HG03571 (cell line): Measurements from ENCODE around the gene TBC1D20.

ENCODE experiments used
- ATAC-seq: cut with Tn5 transposase; IDR thresholded peaks from one replicate; pipeline ENCODE4 v1.9.1; 2021; ENCODE audit not compliant: unreplicated experiment

Gene TBC1D20

GRCh38 chr20:420721-421574 is 41.4 kb downstream of the TBC1D20 start:
- no peak for ATAC-seq

GRCh38 chr20:420166-420620 is 42.1 kb downstream of the TBC1D20 start:
- ATAC-seq: no peak

GRCh38 chr20:419556-420165 is 42.7 kb downstream of the TBC1D20 start:
- no peak for ATAC-seq

DNA sequence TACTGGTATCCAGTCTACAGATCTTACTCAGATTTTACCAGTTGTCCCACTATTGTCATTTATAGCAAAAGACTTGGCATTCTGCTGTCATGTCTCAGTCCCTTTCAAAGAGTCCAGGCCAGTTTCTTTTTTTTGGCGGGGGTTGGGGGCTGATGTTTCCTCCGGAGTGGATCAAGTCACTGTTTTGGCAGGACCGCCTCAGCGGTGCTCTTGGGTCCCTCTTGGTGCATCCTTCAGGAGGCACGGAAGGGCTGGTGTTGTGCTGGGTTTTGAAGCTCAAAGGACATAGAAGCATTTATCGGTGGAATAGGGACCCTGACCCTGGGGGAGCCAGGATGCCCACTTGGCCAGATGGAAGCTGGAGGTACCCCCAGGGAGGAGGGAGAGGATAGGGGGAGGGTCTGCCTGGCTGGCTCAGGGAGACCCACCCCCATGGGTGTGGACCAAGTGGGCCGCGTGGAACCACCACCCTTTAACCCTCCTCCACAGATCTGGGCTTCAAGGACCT is 43.4 kb downstream of the TBC1D20 start:
- no peak for ATAC-seq

DNA sequence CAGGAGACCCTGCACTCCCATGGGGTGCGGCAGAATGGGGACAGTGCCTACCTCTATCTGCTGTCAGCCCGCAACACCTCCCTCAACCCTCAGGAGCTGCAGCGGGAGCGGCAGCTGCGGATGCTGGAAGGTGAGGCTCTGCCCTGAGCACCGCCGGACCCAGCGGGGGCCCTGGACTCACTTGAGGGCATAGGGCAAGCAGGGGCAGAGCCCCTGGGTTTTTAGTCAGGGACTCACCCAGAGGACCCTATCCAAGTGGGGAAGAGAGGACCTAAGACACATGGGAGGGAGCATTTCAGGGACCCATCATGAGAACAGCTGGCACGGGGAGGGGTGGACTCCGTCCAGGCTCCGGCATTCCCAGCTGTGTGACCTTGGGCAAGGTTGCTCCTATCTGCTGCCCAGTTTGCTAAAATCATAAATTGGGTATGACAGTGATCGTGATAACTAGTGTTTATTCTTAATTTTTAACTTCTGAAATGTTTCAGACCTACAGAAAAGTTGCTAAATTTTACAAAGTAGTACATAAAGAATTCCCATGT is 44.5 kb downstream of the TBC1D20 start:
- ATAC-seq: no peak

- no peak for ATAC-seq
Measured at GRCh38 chr20:416950-417800, 45.2 kb downstream of the TBC1D20 start.

- no peak for ATAC-seq
Measured at GRCh38 chr20:415820-416322, 46.5 kb downstream of the TBC1D20 start.

GRCh38 chr20:414161-414560 is 48.2 kb downstream of the TBC1D20 start:
- no peak for ATAC-seq

GRCh38 chr20:412081-412480 is 50.3 kb downstream of the TBC1D20 start:
- no peak for ATAC-seq

DNA sequence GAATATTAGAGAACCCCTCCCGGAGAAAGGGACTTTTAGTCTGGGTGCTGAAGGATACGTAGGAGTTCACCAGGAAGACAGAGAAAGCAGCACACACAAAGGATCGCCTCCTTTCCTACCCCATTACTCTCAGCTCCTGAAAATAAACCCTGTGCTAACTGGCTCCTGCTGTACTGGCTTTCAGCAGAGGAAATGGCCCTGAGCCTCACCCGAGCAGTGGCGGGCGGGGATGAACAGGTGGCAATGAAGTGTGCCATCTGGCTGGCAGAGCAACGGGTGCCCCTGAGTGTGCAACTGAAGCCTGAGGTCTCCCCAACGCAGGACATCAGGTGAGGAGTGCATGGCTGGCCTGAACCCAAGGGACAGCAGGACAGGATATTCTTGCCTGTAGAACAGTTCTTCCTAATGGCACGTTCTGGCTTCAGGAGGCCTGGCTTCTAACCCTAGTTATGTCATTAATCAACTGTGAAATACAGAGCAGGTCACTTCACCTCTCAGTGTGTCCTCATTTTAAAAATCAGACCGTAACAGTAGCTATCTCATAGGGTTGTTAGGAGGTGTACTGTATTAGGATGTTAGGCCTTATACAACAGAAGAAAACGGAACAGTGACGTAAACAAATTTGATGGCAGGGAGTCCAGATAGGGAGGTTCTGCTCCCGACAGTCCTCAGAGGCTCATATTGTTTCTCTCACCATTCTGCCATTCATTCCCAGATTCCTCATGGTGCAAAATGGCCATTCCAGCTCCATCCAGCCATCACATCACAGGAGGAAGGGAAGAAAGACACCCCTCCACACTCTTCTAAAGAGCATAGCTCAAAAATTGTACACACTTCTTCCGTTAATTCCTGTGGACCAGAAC is 52.4 kb downstream of the TBC1D20 start:
- ATAC-seq: no peak

- ATAC-seq: no peak
Measured at GRCh38 chr20:408843-409696, 53.3 kb downstream of the TBC1D20 start.

- peak; percentile 61 for ATAC-seq
Measured at GRCh38 chr20:407953-408842, 54.1 kb downstream of the TBC1D20 start, which contains the start of gene RBCK1. RBCK1 (plus strand) TSS chr20:408299; CDS start chr20:408758, 459 bp downstream.

DNA sequence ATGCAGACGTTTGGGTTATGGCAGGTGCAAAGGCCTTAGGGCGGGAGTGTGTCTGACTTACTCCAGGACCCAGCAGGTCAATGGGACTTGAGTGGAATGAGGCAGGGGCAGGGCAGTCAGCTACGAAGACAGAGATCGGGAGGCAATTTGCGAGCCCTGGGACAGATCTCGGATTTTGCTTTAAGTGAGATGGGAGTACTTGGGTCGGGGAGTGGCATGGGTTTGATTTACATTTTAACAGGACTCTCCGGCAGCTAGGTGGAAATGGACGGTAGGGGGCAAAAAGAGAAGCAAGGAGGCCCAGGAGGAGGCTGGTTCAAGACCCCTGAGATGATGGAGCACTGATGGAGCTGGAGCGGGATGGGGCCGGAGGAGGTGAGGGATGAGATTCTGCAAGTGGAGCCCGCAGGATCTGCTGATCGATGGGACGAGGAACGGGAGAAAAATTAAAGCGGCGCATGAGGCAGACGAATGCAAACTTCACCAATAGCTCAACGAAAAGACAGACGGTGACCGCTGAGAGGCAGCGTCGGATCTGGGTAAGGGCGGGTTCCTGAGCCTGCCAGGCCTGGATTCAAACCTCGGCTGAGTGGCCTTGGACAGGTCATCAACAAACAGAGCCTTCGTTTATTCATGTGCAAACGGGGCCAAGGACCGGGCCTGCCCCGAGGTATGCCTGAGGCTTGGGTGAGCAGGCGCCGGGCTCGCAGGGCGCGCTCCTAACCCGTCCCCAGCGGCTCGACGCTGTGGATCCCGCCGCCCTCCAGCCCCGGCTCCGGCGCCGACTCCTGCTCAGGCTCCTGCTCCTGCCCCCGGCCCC is 55.0 kb downstream of the TBC1D20 start:
- peak; percentile 60 for ATAC-seq

DNA sequence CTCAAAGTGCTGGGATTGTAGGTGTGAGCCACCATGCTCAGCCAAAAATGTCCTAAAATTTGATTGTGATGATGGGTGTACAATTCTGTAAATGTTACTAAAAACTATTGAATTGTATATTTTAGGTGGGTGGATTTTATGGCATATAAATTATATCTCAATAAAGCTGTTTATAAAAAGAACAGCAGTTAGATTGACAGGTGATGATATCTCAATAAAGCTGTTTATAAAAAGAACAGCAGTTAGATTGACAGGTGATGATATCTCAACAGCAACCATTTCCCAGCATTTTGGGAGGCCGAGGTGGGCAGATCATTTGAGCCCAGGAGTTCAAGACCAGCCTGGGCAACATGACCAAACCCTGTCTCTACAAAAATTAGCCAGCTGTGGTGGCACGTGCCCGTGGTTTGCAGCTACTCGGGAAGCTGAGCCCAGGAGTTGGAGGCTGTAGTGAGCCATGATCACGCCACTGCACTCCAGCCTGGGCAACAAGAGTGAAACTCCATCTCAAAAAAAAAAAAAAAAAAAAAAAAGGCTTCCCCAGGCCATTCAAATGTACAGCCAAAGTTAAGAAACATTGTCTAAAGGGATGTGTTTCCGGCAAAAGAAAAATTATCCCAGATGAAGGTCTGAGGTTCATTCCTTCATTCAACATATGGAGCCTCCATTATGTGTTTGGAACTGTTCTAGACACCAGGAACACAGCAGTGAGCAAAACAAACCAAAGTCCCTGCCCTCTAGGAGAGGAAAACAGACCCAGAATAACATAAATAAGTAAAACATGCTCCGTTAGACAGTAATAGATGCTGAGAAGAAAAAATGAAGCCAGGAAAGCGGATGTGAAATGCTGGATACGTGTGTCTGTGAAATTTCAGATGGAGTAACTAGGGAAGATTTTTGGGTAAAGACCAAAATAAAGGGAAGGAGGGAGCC is 55.9 kb downstream of the TBC1D20 start:
- ATAC-seq: no peak

DNA sequence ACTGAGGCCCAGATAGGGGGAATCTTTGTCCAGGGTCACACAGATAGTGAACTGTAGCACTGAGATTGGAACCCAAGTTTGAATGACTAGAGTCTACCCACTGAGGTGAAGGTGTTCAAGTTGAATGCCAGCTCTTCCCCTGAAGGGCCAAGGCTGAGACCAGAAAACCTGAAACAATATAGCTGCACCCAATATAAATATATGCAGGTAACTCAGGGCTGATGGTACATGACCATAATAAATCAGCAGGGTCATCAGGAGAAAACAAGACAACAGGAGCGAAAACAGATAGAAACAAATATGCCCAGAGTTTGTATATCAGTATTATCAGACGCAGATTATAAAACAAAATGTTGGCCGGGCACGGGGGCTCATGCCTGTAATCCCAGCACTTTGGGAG is 58.2 kb downstream of the TBC1D20 start:
- no peak for ATAC-seq

- ATAC-seq: no peak
Measured at GRCh38 chr20:403582-403957, 58.8 kb downstream of the TBC1D20 start.
